ENCODE data around the gene GPR152. TPM values are rescaled to one million over a fixed set of nuclear protein-coding genes. Genes with fewer than 3 reads are reported as not detected.

The GPR152 gene
- polyA plus RNA-seq, 2 of the 4 experiments (the other 2 are of a cell fraction): not detected

DNA sequence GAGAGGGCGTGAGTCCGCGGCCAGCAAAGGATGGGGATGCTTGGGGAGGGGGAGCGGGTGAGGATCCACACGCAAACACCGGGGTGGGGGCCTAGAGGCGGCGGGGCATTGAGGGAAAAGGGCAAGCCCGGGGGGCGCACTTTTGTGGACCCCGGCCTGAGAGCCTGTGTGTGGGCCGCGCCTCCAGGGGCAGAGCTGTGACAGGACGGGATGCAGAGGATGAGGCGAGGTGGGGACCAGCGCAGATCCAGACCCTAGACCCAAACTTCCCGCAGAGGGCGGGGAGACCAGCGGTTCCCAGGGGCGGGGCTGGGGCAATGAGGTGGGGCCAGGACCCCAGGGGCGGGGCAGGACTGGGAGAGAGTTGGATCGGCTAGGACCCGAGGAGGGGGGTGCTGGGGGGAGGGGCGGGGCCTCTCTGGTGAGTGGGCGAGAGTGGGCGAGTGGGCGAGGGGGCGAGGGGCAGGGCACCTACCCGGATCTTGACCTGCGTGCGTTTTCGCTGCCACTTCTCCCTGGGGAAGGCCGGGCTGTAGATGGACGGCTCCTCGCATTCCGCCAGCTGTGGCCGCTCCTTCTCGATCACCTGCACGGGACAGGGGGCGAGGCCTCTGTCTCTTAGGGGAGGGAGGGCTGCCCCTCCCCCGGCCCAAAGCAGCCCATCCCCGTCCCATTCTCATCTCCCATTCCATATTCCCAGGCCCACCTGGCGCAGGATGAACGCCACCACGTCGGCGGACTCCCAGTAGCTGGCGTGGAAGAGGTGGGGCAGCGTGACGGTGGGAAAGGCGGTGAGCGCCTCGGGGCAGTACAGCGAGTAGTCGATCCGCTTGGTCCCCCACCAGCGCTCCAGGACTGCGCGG lies 42.1 kb upstream of the GPR152 start:
- POLR2A ChIA-PET: no interaction called here
- CTCF ChIA-PET: interaction anchor here (0.9 to 1.4 kb wide), 2 partner anchors 25 to 56 kb away, joined by 3 read pairs; no protein-coding TSS in a partner anchor
- no peak for DNase-seq (ENCODE audit: low read depth in 1 of 2, low spot score in 1 of 2)
- Histone ChIP-seq H3K4me1 (no peaks in the 10 kb centered on the region), H3K9me3 (no peaks in the 10 kb centered on the region), H3K4me3 (no peak overlapping the region), H3K4me2 (no peak overlapping the region), H3K27ac (no peak overlapping the region)
- TF ChIP-seq RCOR1 (IDR thresholded peaks at IDR 0.05; ENCODE audit: low read depth, low read length): no peak
- no peak for TF ChIP-seq HEYL (CRISPR knock-in tag; IDR thresholded peaks at IDR 0.05)
- TF ChIP-seq ZC3H11A (IDR thresholded peaks at IDR 0.05): no peak
- TF ChIP-seq, protein P1, sequence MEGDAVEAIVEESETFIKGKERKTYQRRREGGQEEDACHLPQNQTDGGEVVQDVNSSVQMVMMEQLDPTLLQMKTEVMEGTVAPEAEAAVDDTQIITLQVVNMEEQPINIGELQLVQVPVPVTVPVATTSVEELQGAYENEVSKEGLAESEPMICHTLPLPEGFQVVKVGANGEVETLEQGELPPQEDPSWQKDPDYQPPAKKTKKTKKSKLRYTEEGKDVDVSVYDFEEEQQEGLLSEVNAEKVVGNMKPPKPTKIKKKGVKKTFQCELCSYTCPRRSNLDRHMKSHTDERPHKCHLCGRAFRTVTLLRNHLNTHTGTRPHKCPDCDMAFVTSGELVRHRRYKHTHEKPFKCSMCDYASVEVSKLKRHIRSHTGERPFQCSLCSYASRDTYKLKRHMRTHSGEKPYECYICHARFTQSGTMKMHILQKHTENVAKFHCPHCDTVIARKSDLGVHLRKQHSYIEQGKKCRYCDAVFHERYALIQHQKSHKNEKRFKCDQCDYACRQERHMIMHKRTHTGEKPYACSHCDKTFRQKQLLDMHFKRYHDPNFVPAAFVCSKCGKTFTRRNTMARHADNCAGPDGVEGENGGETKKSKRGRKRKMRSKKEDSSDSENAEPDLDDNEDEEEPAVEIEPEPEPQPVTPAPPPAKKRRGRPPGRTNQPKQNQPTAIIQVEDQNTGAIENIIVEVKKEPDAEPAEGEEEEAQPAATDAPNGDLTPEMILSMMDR (IDR thresholded peaks at IDR 0.05): no peak
- TF ChIP-seq ZNF302 (CRISPR knock-in tag; IDR thresholded peaks at IDR 0.05): no peak
- TF ChIP-seq JUN (IDR thresholded peaks at IDR 0.05): no peak
- no peak for TF ChIP-seq JUNB (IDR thresholded peaks at IDR 0.05)
- TF ChIP-seq REST (IDR thresholded peaks at IDR 0.05): no peak
- no peak for TF ChIP-seq CHD4 (IDR thresholded peaks at IDR 0.05; ENCODE audit: borderline replicate concordance)
- no peak for TF ChIP-seq PHF8 (IDR thresholded peaks at IDR 0.05; ENCODE audit: borderline replicate concordance, low read depth)
- WGBS (ENCODE audit: missing lambda C conversion rate): 93% methylated on average over 43 of the region's 59 CpGs
- FAIRE-seq: no peak
- no peak for ATAC-seq

DNA sequence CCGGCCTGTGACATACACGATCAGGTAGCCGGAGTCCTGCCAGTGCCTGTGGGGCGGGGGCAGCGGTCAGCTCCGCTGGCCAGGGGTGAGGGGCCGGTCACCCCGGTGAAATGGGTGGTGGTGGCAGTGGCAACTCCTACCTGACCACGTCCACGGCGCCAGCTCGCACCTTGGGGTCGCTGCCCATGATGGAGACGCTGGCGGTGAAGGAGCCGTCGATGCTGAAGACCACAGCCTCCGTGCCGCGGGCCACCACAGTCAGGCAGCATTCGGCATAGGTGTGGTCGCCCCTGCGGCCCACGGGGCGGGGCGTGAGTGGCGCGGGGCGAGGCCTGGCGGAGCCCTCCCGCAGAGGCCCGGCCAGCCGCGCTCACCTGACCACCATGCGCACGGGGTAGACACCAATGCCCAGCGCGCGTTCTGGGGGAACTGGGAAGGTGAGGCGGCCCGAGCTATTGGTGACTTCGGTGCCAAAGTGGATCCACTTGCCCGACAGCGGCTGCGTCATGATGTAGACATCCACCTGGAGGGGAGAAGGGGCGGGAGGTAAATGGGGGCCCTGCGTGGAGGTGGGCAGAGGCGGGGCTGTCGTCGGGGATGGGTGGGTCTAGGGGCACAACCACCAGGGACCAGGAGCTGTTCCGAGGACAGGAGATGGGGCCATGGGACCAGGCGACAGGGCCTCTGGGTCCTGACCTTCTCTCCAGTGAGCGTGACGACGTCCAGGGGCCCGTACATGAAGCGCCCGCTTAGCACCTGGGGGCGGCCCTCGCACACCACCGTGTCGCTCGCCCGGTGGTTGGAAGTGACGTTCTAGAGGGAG lies 41.2 kb upstream of the GPR152 start:
- Histone ChIP-seq H3K27ac (no peak overlapping the region), H3K4me1 (no peaks in the 10 kb centered on the region), H3K4me3 (no peak overlapping the region), H3K9me3 (no peaks in the 10 kb centered on the region), H3K4me2 (no peak overlapping the region)
- WGBS (ENCODE audit: missing lambda C conversion rate): 97% methylated on average over 50 of the region's 65 CpGs
- CTCF ChIA-PET: interaction anchor here (1.1 to 2.8 kb wide), 3 partner anchors 55 to 148 kb away, joined by 3 to 10 read pairs (median 3); partner anchors contain the start of gene PPP1CA
- DNase-seq (ENCODE audit: low read depth in 1 of 2, low spot score in 1 of 2): no peak
- no peak for ATAC-seq
- FAIRE-seq: no peak
- POLR2A ChIA-PET: no interaction called here
- TF ChIP-seq SREBF2 (IDR thresholded peaks at IDR 0.05): no peak
- no peak for TF ChIP-seq RARB (CRISPR knock-in tag; IDR thresholded peaks at IDR 0.05)
- no peak for TF ChIP-seq POLR2A (IDR thresholded peaks at IDR 0.05; ENCODE audit: low read length)
- TF ChIP-seq EP300 (IDR thresholded peaks at IDR 0.05): no peak
- no peak for TF ChIP-seq CEBPB (IDR thresholded peaks at IDR 0.05)
- TF ChIP-seq CBX8 (IDR thresholded peaks at IDR 0.05): no peak
- TF ChIP-seq TFCP2L1 (CRISPR knock-in tag; IDR thresholded peaks at IDR 0.05): no peak
- TF ChIP-seq, protein P1 (IDR thresholded peaks at IDR 0.05): no peak
- no peak for TF ChIP-seq ELK1 (IDR thresholded peaks at IDR 0.05; ENCODE audit: low read depth, low read length)
- TF ChIP-seq KDM1A (IDR thresholded peaks at IDR 0.05; ENCODE audit: low read depth): no peak
- TF ChIP-seq ZFP36 (IDR thresholded peaks at IDR 0.05; ENCODE audit: borderline replicate concordance, partially characterized antibody): no peak
- TF ChIP-seq ZSCAN20 (CRISPR knock-in tag; IDR thresholded peaks at IDR 0.05): no peak
- TF ChIP-seq HDAC2 (IDR thresholded peaks at IDR 0.05): no peak
- TF ChIP-seq HMGXB4 (CRISPR knock-in tag; IDR thresholded peaks at IDR 0.05; ENCODE audit: borderline replicate concordance): no peak
- no peak for TF ChIP-seq RCOR1 (IDR thresholded peaks at IDR 0.05; ENCODE audit: low read depth, low read length)
- TF ChIP-seq KDM5A (IDR thresholded peaks at IDR 0.05): no peak

Measured in A549 (cell line).